Endothelial cell (in vitro differentiated cells): Measurements from ENCODE around the gene ARMC9. TPM values are rescaled to one million over a fixed set of nuclear protein-coding genes. Genes with fewer than 3 reads are reported as not detected.

ENCODE experiments used
- DNase-seq: peaks from one replicate; pipeline ENCODE4 v3.0.0; 2021; ENCODE audit warnings: low spot score
- H3K27ac Mint-ChIP-seq: one replicate; pipeline ENCODE4 v1.8.0; 2021; ENCODE audit warnings: mixed read lengths, inconsistent platforms; ENCODE audit not compliant: unreplicated experiment
- H3K27me3 Mint-ChIP-seq: one replicate; pipeline ENCODE4 v1.8.0; 2021; ENCODE audit warnings: mild to moderate bottlenecking, moderate library complexity, mixed read lengths, inconsistent platforms; ENCODE audit not compliant: unreplicated experiment
- H3K36me3 Mint-ChIP-seq: one replicate; pipeline ENCODE4 v1.8.0; 2021; ENCODE audit warnings: mild to moderate bottlenecking, low read depth, mixed read lengths, inconsistent platforms; ENCODE audit not compliant: unreplicated experiment
- H3K4me1 Mint-ChIP-seq: one replicate; pipeline ENCODE4 v1.8.0; 2021; ENCODE audit warnings: mild to moderate bottlenecking, mixed read lengths, inconsistent platforms; ENCODE audit not compliant: unreplicated experiment
- H3K4me3 Mint-ChIP-seq: one replicate; pipeline ENCODE4 v1.8.0; 2021; ENCODE audit warnings: mild to moderate bottlenecking, mixed read lengths, inconsistent platforms; ENCODE audit not compliant: unreplicated experiment
- H3K9me3 Mint-ChIP-seq: one replicate; pipeline ENCODE4 v1.8.0; 2021; ENCODE audit warnings: mixed read lengths, inconsistent platforms; ENCODE audit not compliant: unreplicated experiment
- CTCF ChIP-seq: fragments of 200-600 bp; sonication (generic); IDR thresholded peaks from one replicate; pipeline ENCODE4 v1.5.0; 2021; ENCODE audit warnings: antibody characterized with exemption; ENCODE audit not compliant: unreplicated experiment
- total RNA-seq: library from RNA; stranded (reverse); fragmentation: NEBNext Ultra II Directional; extraction: Animal tissue kit (Norgen Biotek cat#: 25700); gene quantifications from one replicate; pipeline ENCODE4 v1.2.1, GENCODE V29; 2021; ENCODE audit not compliant: unreplicated experiment

Gene ARMC9
- total RNA-seq, 1 donor from 2014 or later: 18.3 TPM

- no peak for DNase-seq
- Mint-ChIP-seq H3K4me3 (peak overlapping the region; percentile 72), H3K27me3 (no peaks in the 10 kb centered on the region), H3K9me3 (no peaks in the 10 kb centered on the region), H3K36me3 (peaks cover 34% of the 10 kb centered on the region), H3K27ac (no peak overlapping the region), H3K4me1 (no peaks in the 10 kb centered on the region)
- no peak for TF ChIP-seq CTCF
Observed at GRCh38 chr2:231277962-231278361, 79.5 kb downstream of the ARMC9 start.

GRCh38 chr2:231278868-231279267 is 80.4 kb downstream of the ARMC9 start:
- TF ChIP-seq CTCF: no peak
- Mint-ChIP-seq H3K4me3 (peak overlapping the region; percentile 7), H3K9me3 (no peaks in the 10 kb centered on the region), H3K27me3 (no peaks in the 10 kb centered on the region), H3K36me3 (peaks cover 32% of the 10 kb centered on the region), H3K27ac (no peak overlapping the region), H3K4me1 (no peaks in the 10 kb centered on the region)
- DNase-seq: no peak

- H3K4me3 Mint-ChIP-seq: no peak overlapping the region
Observed at GRCh38 chr2:231280846-231281245, 82.4 kb downstream of the ARMC9 start.

GRCh38 chr2:231284296-231284695 is 85.9 kb downstream of the ARMC9 start:
- no peaks in the 10 kb centered on the region for H3K4me1 Mint-ChIP-seq
- H3K9me3 Mint-ChIP-seq: no peaks in the 10 kb centered on the region
- H3K4me3 Mint-ChIP-seq: no peak overlapping the region
- no peak for TF ChIP-seq CTCF
- H3K27me3 Mint-ChIP-seq: no peaks in the 10 kb centered on the region
- no peak overlapping the region for H3K27ac Mint-ChIP-seq
- peaks cover 32% of the 10 kb centered on the region for H3K36me3 Mint-ChIP-seq
- no peak for DNase-seq

More at GRCh38 chr2:231280846-231281245, 82.4 kb downstream of the ARMC9 start:
- Mint-ChIP-seq H3K36me3 (peaks cover 34% of the 10 kb centered on the region), H3K4me1 (no peaks in the 10 kb centered on the region), H3K27me3 (no peaks in the 10 kb centered on the region), H3K27ac (no peak overlapping the region), H3K9me3 (no peaks in the 10 kb centered on the region)
- no peak for DNase-seq
- TF ChIP-seq CTCF: no peak

- H3K27ac Mint-ChIP-seq: no peak overlapping the region
- H3K27me3 Mint-ChIP-seq: no peaks in the 10 kb centered on the region
- no peaks in the 10 kb centered on the region for H3K4me1 Mint-ChIP-seq
- no peak for DNase-seq
- peaks cover 19% of the 10 kb centered on the region for H3K36me3 Mint-ChIP-seq
- no peak overlapping the region for H3K4me3 Mint-ChIP-seq
- no peaks in the 10 kb centered on the region for H3K9me3 Mint-ChIP-seq
- no peak for TF ChIP-seq CTCF
Observed at GRCh38 chr2:231286964-231287363, 88.5 kb downstream of the ARMC9 start.
